Panc1 (cell line): Measurements from ENCODE around the gene WDR82. TPM values are rescaled to one million over a fixed set of nuclear protein-coding genes. Genes with fewer than 3 reads are reported as not detected.
A peak's percentile ranks its signal among the peaks of the same experiment; 100 is the strongest.

Experiments used
- ATAC-seq: fragments of 200-7000 bp; cut with Tn5 transposase; 2 replicates; pipeline ENCODE4 v1.9.1; 2020; ENCODE audit warnings: mild to moderate bottlenecking, moderate library complexity
- BruUV-seq: library from RNA; stranded (reverse); fragments of 400-500 nt; replicated peaks from 2 replicates; lab custom pipeline; 2021; lab: Mats Ljungman, UMichigan
- CTCF ChIA-PET: fragments of 300-600 bp; sonication (Branson Sonifier 250); formaldehyde crosslinking; loops from one replicate; lab custom pipeline; 2022; ENCODE audit warnings: antibody characterized with exemption; lab: Charles Lee
- POLR2A ChIA-PET: fragments of 300-600 bp; sonication (Branson Sonifier 250); formaldehyde crosslinking; loops from one replicate; lab custom pipeline; 2022; ENCODE audit warnings: antibody characterized with exemption; lab: Charles Lee
- DNase-seq: peaks from one replicate; pipeline ENCODE4 v3.0.0-alpha.2; 2010; ENCODE audit warnings: low read depth, low spot score
- H3K27ac ChIP-seq: 2 replicates; pipeline ENCODE4 v1.5.1; 2011; ENCODE audit warnings: mild to moderate bottlenecking, low read length, inconsistent platforms
- H3K27me3 ChIP-seq: fragments of 200-500 bp; sonication (Bioruptor generic); 2 replicates; pipeline ENCODE4 v1.6.0; 2014; ENCODE audit warnings: low read length, inconsistent platforms; ENCODE audit not compliant: control insufficient read depth, insufficient read depth
- H3K36me3 ChIP-seq: fragments of 200-500 bp; sonication (Bioruptor generic); 2 replicates; pipeline ENCODE4 v1.5.1; 2014; ENCODE audit warnings: inconsistent platforms, mild to moderate bottlenecking, low read length, moderate library complexity; ENCODE audit not compliant: control insufficient read depth, insufficient read depth
- H3K4me1 ChIP-seq: 2 replicates; pipeline ENCODE4 v1.5.1; 2011; ENCODE audit warnings: inconsistent platforms, mild to moderate bottlenecking, low read length, moderate library complexity; ENCODE audit not compliant: control insufficient read depth, insufficient read depth
- H3K4me3 ChIP-seq, 2 experiments: 2 replicates each; pipeline ENCODE4 v1.5.1; 2011 to 2012; ENCODE audit warnings: low read depth in 2 of 2, low read length in 2 of 2, mild to moderate bottlenecking in 2 of 2, inconsistent platforms in 1 of 2, moderate library complexity in 1 of 2
- H3K9me3 ChIP-seq: fragments of 200-500 bp; sonication (Bioruptor generic); 2 replicates; pipeline ENCODE4 v1.5.1; 2014; ENCODE audit warnings: low read depth, mild to moderate bottlenecking, inconsistent platforms, low read length, moderate library complexity; ENCODE audit not compliant: control insufficient read depth, insufficient read depth
- CTCF ChIP-seq: fragments of 450-650 bp; IDR thresholded peaks from 2 replicates; pipeline ENCODE4 v1.5.1; 2017; ENCODE audit warnings: mild to moderate bottlenecking
- POLR2AphosphoS5 ChIP-seq: IDR thresholded peaks from 2 replicates; pipeline ENCODE4 v1.6.1; 2012; ENCODE audit warnings: mild to moderate bottlenecking, low read depth, low read length, moderate library complexity
- SIN3A ChIP-seq: IDR thresholded peaks from 2 replicates; pipeline ENCODE4 v1.6.1; 2012; ENCODE audit warnings: low read depth, mild to moderate bottlenecking, low read length, moderate library complexity, borderline replicate concordance; ENCODE audit not compliant: insufficient read depth
- TCF7L2 ChIP-seq: IDR thresholded peaks from 2 replicates; pipeline ENCODE4 v1.6.1; 2011; ENCODE audit warnings: mild to moderate bottlenecking, low read depth, low read length, inconsistent platforms
- in situ Hi-C: cut with HindIII; loops from 2 replicates; pipeline ENCODE4 v1.10.0; 2016; ENCODE audit warnings: low sequenced_read_pairs, low pct_unique_long_range_greater_than_20kb
- intact Hi-C: fragments of 100-400 bp; cut with micrococcal nuclease; formaldehyde crosslinking; loops from one replicate; pipeline ENCODE4 v1.10.0; 2022; ENCODE audit not compliant: unreplicated experiment
- total RNA-seq: library from RNA; stranded (reverse); gene quantifications from one replicate; pipeline ENCODE4 v1.2.1, GENCODE V29; 2021; ENCODE audit not compliant: unreplicated experiment

WDR82 gene
- total RNA-seq, 1 experiment from 2014 or later, result 57.9 TPM

- ChIA-PET CTCF (interaction anchor here (0.6 kb wide), 2 partner anchors 183 to 197 kb away, joined by 3 to 5 read pairs; no protein-coding TSS in a partner anchor), POLR2A (interaction anchor here (0.5 to 0.6 kb wide), 3 partner anchors 38 to 156 kb away, joined by 3 to 9 read pairs (median 3); partner anchors contain the start of gene WDR82)
- Histone ChIP-seq H3K27ac (peak overlapping the region; percentile 81), H3K27me3 (no peaks in the 10 kb centered on the region), H3K36me3 (peaks cover 7% of the 10 kb centered on the region; the same call in 1 of the 2 replicates), H3K4me1 (peaks cover 25% of the 10 kb centered on the region), H3K4me3 (peak overlapping the region; percentile 80 to 86), H3K9me3 (no peaks in the 10 kb centered on the region)
- ATAC-seq (no peak), DNase-seq (no peak)
- BruUV-seq, result no TSS peak
- intact Hi-C loops (no loop called here), in situ Hi-C loops (no loop called here)
- TF ChIP-seq CTCF (no peak), TCF7L2 (no peak)
Measured at GRCh38 chr3:52240059-52240885, 38.2 kb downstream of the WDR82 start.

- Histone ChIP-seq H3K27ac (peak within 1 kb of the TSS; percentile 83), H3K36me3 (peaks cover 7% of the 10 kb centered on the region; the same call in 1 of the 2 replicates), H3K9me3 (no peaks in the 10 kb centered on the region), H3K27me3 (no peaks in the 10 kb centered on the region), H3K4me3 (peak within 1 kb of the TSS; percentile 80 to 86), H3K4me1 (peaks cover 25% of the 10 kb centered on the region)
- in situ Hi-C loops, result no loop called here
- intact Hi-C loops, result loop anchor here (10.0 kb wide), 1 partner anchor 96 kb away; no protein-coding TSS in a partner anchor
- ATAC-seq (peak; percentile 88), DNase-seq (no peak)
- BruUV-seq, result TSS peak; percentile 90
- ChIA-PET POLR2A (interaction anchor here (0.7 kb wide), 1 partner anchor 113 kb away, joined by 9 read pairs; no protein-coding TSS in a partner anchor), CTCF (no interaction called here)
- TF ChIP-seq POLR2AphosphoS5 (peak; percentile 58; the same call in 1 of the 2 replicates), TCF7L2 (no peak)
Measured at GRCh38 chr3:52238761-52239701, 39.4 kb downstream of the WDR82 start, which contains the start of gene TWF2. Gene TWF2, minus strand, starts transcription at chr3:52239158. Its CDS starts 142 bp downstream, at chr3:52239016.

- ATAC-seq, result peak; percentile 15
- in situ Hi-C loops (no loop called here), intact Hi-C loops (loop anchor here (10.0 kb wide), 1 partner anchor 97 kb away; no protein-coding TSS in a partner anchor)
- H3K4me3 ChIP-seq, result peak overlapping the region; percentile 80 to 86
- BruUV-seq, result TSS peak; percentile 86
- peaks cover 25% of the 10 kb centered on the region for H3K4me1 ChIP-seq
- TF ChIP-seq POLR2AphosphoS5, result no peak
- TF ChIP-seq SIN3A, result no peak
- TF ChIP-seq TCF7L2, result no peak
- peak overlapping the region; percentile 83 for H3K27ac ChIP-seq
- no peaks in the 10 kb centered on the region for H3K27me3 ChIP-seq
- peaks cover 7% of the 10 kb centered on the region; the same call in 1 of the 2 replicates for H3K36me3 ChIP-seq
- CTCF ChIA-PET, result no interaction called here
- no peak for DNase-seq
- H3K9me3 ChIP-seq, result no peaks in the 10 kb centered on the region
- POLR2A ChIA-PET, result interaction anchor here (0.7 kb wide), 1 partner anchor 114 kb away, joined by 9 read pairs; no protein-coding TSS in a partner anchor
Measured at GRCh38 chr3:52238193-52238760, 40.2 kb downstream of the WDR82 start.
